Endometrial microvascular endothelial cells (primary cell): ENCODE results near the gene NETO1. TPM values are rescaled to one million over a fixed set of nuclear protein-coding genes. Genes with fewer than 3 reads are reported as not detected.

Source experiments
- in situ Hi-C: cut with HindIII; loops from 2 replicates; pipeline ENCODE4 v1.10.0; 2017; ENCODE audit warnings: low sequenced_read_pairs, low pct_unique_long_range_greater_than_20kb; ENCODE audit errors: inconsistent ontology term
- total RNA-seq: library from RNA; depleted of rRNA; stranded (reverse); fragments of >200 nt; gene quantifications from one replicate; pipeline ENCODE4 v1.2.3, GENCODE V29; 2015; ENCODE audit errors: inconsistent ontology term

NETO1 gene
- total RNA-seq, 1 donor from 2014 or later, result not detected

DNA sequence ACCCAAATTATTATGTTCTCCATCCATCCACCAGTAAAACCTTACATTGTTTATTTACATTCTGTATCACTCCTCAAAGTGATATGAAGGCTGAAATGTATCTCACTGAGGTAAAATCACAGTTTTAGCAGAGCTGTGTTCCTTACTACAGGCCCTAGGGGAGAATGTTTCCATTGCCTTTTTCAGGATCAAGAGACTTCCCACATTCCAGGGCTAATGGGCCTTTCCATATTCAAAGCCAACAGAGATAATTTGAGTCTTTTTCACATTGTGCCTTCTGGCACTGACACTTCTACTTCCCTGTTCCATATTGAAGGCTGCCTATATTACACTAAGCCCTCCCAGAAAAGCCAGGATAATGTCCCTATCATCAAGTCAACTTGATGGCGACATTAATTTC is 20.0 kb downstream of the NETO1 start:
- in situ Hi-C loops, result no loop called here

DNA sequence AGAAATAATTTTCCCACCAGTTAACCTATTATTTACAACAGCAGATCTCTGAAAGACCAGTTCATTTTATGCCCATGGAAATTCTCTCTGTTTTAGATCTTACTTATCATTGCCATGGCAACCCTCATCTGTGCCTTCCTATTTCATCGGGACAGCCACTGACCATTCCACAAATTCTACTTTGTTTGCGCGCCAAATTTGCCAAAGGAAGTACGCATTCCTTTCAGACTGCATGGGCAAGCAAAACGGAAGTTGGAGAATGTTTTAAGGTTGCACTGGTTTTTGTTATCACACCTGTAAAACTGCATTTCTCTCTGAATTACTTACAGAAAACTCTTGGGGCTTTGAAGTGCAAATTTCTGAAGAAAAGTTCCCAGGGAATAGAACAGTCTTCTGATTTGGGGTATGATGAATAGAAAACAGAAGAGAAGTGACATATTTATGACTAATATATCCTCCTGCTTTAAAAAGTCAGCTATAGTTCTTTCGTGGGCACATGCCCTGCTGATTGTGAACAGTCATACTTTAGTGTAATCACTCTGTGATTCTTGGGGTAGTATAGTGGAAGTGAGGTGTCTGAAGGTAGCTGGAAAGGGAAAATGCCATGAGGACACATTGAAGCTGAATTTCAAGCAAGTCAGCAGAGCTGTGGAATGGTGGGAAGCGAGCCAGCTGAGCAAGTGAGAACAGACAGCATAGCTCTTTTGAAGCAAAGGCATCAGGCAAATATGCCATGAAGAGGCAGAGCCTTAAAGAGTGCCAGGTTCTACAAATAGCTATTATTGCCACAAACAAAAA is 20.9 kb downstream of the NETO1 start:
- in situ Hi-C loops, result no loop called here

DNA sequence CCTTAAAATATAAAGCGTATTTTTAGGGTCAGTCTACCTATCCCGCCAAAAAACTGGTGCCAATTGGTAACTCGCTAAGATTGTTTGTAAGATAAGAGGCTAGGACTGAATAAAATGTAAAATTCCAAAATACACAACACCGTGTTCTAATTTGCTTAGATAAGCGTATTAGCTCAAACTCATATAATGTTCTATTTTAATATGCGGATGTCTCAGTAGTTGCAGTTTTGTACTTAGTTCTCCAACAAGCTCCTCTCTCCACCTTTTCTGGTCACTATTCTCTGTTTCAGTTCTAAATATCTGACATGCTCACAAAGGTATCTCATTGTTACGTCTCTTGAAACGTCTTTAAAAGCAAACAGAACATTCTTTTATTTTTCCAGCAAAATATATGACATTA is 24.0 kb downstream of the NETO1 start:
- in situ Hi-C loops, result no loop called here

DNA sequence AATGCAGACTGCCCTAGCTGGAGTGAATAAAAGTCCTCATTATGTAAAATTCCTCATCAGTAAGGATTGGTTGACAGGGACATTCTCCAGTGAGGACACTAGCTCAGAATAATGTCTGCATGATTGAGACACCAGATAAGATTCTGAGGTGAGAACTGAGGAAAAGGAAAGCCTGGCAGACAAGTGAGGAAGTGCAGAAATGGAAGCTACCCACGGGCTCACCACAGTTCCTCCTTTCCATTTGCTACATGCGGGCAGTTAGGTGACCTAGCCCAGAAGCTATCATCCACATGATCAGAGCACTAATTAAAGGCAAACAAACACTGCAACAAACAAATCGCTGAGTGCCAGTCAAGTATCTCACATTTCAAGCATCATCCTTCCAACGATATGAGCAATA is 27.7 kb downstream of the NETO1 start:
- in situ Hi-C loops, result no loop called here

DNA sequence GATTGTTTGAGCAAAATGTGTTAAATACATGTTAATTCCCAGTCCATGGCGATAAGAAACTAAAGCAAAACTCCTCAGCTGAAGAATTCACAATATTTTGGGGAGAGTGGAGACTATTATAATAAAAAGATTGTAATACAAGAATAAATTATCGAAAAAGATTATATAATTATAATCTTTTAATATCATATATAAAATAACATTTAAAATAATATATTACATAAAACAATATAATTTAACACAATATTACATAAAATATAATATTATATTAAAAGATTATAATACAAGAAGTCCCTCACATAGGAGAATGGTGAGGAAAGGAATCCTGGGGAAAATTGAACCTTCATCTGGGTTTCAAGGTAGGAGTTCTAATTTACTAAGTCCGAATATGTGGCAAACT is 33.1 kb downstream of the NETO1 start:
- in situ Hi-C loops, result no loop called here

DNA sequence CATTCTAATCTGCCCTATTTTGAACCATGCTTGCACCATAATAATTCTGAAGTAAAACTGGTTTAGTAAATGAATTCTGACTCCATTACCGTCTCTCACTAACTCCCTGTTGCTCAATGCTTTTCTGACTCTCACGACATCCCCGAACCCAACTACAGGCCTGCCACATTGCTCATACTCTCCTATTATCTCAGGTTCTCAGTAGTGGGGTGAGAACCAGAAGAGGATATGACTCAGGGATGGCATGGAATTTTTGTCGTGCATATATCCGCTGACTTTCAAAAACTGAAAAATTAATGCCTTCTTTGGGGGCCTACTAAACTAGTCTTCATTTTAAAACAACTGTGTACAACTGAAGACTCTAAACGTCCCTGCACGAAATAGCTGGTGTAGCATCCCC is 34.3 kb downstream of the NETO1 start:
- in situ Hi-C loops, result no loop called here

DNA sequence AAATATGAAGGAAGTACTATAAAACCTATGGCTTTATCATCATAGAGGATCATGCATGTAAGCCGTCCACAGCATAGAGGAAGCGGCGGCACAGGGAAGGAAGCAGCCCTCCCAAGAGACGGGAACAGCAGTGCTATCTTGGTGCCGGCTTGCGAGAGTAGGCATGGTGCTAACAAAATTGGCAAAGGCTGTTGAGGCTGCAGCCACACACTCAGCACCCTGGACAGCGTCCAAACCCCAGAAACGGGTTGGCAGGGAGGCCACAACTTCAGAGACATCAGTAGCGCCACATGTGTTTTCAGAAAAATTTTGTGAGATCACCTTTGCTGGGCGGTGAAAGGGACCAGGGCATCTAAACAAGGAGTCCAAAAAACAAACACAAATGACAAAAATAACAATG is 37.7 kb downstream of the NETO1 start:
- in situ Hi-C loops, result no loop called here

DNA sequence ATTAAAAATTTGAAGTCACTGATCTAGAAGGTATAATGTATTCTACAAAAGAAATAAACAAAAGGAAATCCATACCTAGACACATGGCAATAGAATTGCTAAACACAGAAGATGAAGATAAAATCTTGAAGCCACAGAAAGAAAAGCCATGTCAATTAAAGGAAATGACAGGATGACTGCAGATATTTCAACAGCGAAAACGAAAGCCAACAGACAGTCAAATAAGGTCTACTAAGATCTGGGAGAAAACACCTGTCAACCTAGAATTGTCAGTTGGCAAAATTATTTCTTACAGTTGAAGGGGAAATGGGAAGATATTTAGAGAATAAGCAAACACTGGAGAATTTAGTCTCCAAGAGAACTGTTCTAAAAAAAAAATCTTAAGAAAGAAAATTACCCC is 39.2 kb downstream of the NETO1 start:
- in situ Hi-C loops, result no loop called here

DNA sequence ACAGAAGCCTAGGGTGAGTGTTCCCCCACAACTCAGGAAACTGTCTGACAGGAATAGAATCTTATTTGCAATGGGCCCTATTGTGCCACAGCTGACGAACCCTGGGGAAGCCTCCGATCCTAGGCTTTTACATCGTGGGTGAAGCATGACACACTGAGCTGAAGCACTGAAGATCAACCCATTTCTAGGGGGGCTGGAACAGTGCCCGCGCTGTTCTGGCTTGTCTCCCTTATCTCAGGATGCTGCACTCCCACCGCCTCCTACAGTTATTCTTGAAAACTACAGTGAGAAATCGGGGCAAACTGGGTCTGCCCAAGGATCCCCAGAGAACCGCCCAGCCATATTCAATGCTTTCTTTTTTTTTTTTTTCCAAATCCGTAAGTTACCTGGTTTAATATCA is 41.1 kb downstream of the NETO1 start:
- in situ Hi-C loops, result no loop called here

DNA sequence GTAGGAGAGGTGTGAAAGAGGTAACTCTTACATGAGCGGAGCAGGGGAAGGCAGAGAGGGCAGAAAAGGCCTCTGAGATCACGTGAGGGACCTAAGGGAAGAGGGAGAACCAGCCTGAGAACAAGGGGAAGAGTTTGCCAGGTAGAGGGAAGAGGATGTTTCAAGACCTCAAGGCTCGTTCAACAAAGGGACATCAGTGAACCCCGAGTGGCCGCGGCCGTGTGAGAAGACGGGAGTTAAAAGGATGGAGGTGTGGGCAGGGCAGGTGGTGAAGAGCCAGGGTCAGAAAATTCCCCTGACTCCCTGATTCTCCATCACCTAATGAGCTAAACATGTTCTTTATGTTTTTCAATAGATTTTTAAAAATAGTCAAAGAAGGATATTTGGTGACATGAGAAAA is 44.4 kb downstream of the NETO1 start:
- in situ Hi-C loops, result no loop called here

DNA sequence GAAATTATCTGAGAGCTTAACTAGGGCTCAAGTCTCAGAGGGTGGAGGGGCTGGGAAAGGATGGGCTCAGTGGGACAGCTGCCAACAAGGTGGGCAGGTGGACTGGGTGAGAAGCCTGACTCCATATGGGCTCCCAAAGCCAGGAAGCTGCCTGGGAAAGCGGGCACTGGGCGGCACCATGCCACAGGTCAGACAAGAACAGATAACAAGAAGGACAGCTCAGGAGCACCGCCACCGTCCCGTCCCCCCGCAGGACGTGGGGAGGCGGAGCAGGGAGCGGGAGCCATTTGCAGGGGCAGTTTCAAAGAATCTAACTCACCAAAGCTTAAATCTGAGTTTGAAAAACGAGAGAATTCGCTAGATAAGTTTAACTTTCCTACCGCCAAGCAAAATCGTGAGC is 45.6 kb downstream of the NETO1 start:
- in situ Hi-C loops, result no loop called here

DNA sequence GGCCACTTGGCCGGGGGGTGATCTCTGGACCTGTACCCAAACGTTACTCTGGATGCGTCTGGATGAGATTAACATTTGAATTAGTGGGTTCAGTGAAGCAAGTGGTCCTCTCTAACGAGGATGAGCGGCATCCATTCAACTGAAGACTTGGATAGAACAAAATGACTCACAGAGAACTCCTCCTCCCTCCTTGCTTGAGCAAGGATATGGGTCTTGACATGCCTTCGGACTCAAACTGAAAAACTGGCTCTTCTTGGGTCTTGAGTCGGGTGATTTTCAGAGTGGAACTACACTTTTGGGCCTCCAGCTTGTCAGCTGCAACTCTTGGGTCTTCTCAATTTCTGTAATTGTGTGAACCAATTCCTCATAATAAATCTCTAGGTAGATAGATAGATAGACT is 47.2 kb downstream of the NETO1 start:
- in situ Hi-C loops, result no loop called here

DNA sequence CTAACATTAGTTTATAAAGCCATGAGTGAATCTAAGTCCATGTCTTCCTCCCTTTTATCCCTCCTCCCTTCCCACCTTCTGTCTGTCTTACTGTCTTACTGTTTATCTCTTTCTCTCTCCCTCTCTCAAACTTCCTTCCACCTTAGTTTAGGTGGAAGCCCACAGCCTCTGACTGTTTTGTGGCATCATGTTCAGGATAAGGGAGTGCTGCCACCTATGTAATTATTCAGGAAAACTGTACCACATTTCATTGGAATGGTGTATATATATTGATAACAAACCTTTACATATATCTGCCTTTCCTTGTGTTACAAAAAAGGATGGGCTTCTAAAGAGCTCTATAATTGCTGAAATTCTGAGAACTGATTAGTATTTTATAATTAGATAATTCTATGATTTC is 48.7 kb downstream of the NETO1 start:
- in situ Hi-C loops, result no loop called here

DNA sequence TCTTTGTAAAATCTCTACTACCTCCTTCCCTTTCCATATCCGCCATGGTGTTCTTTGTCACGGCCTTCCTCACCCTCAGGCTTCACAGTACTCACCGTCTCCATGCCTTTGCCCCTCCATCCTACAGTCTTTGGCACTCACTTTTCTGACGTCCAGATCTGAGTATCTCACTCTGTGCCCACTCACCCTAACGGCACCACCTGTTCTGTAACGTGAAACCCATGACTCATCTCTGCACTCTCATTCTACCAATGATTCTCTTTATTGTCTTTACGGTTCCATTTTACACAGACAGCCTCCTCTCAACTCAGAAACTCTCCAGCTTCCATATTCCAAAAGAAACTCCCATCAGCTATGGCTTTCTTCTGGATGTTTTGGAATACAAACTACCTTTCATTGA is 56.7 kb downstream of the NETO1 start:
- in situ Hi-C loops, result no loop called here

DNA sequence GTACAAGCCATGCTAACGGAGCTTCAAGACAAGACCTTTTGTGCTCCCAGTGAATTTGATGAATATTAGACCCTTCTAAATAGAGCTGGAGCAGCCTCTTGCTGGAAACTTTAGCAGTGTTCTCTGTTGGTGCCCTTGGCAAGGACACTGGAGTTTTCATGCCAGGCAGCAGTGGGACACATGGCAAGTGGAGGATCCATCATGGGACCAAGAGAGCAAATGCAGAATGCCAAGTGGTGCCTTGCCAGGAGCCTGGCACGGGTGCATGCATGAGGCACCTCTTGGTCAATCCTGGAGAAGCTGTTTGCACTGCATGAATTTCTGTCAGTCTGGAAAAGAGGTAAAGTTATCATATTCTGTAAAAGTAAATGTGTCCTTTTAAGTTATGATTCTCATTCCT is 59.1 kb downstream of the NETO1 start:
- in situ Hi-C loops, result no loop called here

DNA sequence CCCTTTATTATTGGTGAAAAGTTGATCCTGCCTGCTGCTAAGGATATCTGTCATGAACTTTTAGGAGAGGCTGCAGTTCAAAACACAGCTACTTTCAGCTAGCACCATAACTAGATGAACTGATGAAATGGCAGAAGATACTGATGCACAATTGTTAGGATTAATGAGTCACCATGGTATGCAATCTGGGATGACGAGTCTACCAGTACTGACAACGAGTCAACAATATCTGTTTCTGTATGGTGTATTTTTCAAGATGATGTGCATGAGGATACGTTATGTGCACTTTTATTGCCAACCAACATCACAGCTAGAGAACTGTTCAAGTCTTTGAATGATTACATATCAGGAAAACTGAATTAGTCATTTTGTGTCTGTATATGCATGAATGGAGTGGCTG is 68.7 kb downstream of the NETO1 start:
- in situ Hi-C loops, result no loop called here

DNA sequence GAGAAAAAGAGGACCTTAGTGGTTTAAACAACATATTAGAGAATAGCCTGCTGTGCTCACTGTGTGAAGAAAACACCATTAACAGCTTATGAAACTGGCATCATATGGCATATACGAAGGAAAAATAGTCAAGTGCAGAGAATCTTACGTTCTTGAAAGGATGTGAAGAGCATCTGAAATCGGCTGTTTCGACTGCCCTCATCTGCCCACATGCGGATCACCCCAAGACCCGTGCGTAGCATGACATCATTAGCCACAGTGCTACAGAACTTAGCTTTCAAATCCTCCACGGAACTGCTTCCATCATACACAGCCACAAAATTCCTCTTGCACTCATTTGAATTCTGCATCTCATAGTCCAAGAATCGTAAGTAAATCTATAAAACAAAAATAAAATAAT is 84.3 kb downstream of the NETO1 start:
- in situ Hi-C loops, result no loop called here

DNA sequence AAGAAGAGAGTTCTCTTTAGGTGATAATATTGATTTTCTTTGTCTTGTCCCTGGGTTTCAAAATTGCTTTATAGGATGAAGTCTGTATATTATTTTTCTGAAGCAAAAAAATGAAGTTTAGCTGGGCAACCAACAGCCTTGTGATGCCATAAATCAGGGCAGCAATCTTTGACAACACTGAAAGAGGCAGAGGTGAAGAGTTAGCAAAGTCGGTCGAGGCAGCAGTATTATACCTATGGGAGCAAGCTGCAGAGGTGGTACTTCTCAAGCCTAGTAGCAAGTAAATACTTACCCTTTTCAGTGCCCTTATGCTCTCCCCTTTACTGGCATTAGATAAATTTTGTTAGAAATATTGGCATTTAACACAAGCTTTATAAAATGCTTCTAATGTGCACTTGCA is 92.9 kb downstream of the NETO1 start:
- in situ Hi-C loops, result no loop called here

DNA sequence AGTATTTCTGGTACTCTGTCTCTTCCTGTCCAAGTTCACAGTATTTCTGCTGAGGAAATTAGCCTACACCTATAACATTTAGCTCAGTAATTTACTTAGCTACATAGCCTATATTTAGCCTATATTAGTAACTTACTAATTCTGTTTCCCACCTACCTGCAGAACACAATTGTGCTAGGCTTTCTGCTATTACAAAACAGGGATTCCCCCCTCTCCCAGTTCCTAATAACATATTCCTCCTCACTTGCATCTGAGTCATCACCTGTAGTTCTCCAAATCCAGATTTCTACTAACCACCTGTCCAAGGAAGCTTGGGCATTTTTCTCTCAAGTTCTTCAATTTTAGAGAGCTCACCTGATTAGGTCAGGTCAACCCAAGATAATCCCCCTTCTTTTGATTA is 94.9 kb downstream of the NETO1 start:
- in situ Hi-C loops, result no loop called here

DNA sequence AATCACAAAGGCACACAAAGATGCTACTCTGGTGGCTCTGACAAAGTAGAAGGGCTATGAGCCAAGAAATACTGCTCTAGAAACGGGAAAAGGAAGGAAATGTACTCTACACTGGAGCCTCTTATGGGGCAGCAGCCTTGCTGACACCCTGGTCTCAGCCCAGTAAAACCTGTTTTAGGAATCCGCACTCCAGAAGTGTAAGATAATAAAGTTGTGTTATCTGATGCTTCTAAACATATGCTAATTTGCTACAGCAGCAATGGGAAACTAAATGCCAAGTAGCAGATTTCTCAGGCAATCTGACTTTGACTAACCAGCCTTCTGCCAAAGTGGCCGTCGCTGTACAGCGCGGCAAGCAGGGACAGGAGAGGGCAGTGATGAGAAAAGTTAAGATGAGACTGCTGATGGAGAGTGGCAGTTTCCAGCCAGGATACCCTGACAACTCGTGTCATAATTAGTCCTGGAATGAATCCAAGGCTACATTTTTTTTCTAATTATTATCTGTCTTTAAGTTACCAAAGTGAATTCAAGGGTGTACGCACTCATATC is 99.0 kb downstream of the NETO1 start:
- in situ Hi-C loops, result no loop called here

DNA sequence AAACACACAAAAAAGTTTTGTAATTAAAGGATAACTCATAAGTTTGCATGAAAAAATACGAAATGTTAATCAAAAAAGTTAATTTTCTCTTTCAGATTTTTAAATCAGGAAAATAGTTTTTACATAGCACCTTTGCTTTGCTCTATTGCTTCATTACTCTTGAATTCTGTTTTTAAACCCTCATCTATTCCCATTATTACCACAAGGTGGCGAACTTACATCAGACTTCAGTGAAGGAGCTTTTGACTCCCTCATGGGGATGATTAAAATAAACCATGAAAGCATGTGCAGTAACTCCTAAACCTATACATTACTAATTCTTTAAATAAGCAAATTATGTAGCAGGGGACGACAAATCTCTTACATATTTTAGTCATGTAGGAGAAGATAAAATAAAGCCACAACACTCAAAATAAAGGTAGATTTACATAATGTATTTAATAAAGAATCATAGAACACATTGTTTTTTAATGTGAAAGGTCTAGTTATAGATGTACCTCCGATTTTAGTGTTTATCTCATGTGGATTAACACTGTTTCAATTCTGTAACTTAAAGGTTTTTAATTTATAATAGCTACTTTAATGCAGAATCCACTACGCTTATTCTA is 105.2 kb downstream of the NETO1 start:
- in situ Hi-C loops, result no loop called here
